Immature natural killer cell (primary cell): Measurements from ENCODE around the gene GALNT10. TPM values are rescaled to one million over a fixed set of nuclear protein-coding genes. Genes with fewer than 3 reads are reported as not detected.
A peak's percentile ranks its signal among the peaks of the same experiment; 100 is the strongest.

Experiments
- DNase-seq, 3 donors: peaks; one replicate each; pipeline ENCODE4 v3.0.0; 2022; ENCODE audit warnings: mixed read lengths in 1 of 3
- H3K27ac Mint-ChIP-seq, 6 donors: one replicate each; pipeline ENCODE4 v1.8.0; 2020; ENCODE audit warnings: mixed read lengths in 6 of 6, mild to moderate bottlenecking in 5 of 6, inconsistent platforms in 4 of 6, moderate library complexity in 3 of 6
- H3K27me3 Mint-ChIP-seq, 3 donors: one replicate each; pipeline ENCODE4 v1.8.0; 2020 to 2021; ENCODE audit warnings: low read depth in 3 of 3, mild to moderate bottlenecking in 3 of 3, mixed read lengths in 3 of 3, moderate library complexity in 3 of 3, inconsistent platforms in 1 of 3
- H3K36me3 Mint-ChIP-seq, 3 donors: one replicate each; pipeline ENCODE4 v1.8.0; 2020; ENCODE audit warnings: mixed read lengths in 3 of 3, inconsistent platforms in 2 of 3, mild to moderate bottlenecking in 2 of 3
- H3K4me1 Mint-ChIP-seq, 2 donors: one replicate each; pipeline ENCODE4 v1.8.0; 2020; ENCODE audit warnings: inconsistent platforms in 2 of 2, mild to moderate bottlenecking in 2 of 2, mixed read lengths in 2 of 2, moderate library complexity in 1 of 2
- H3K4me3 Mint-ChIP-seq, 5 donors: one replicate each; pipeline ENCODE4 v1.8.0; 2020; ENCODE audit warnings: mild to moderate bottlenecking in 5 of 5, mixed read lengths in 5 of 5, inconsistent platforms in 3 of 5, moderate library complexity in 3 of 5
- H3K9me3 Mint-ChIP-seq, 6 donors: one replicate each; pipeline ENCODE4 v1.8.0; 2020; ENCODE audit warnings: mild to moderate bottlenecking in 6 of 6, mixed read lengths in 6 of 6, inconsistent platforms in 4 of 6, moderate library complexity in 3 of 6
- polyA plus RNA-seq, 3 donors: library from polyadenylated mRNA; unstranded; fragments of 300-500 nt; fragmentation: Illumina TruSeq; gene quantifications; one replicate each; pipeline ENCODE4 v1.2.3, GENCODE V29; 2021

The GALNT10 gene
- polyA plus RNA-seq, 3 donors from 2014 or later: 10.4 to 42.8 (median 24.7) TPM

DNA sequence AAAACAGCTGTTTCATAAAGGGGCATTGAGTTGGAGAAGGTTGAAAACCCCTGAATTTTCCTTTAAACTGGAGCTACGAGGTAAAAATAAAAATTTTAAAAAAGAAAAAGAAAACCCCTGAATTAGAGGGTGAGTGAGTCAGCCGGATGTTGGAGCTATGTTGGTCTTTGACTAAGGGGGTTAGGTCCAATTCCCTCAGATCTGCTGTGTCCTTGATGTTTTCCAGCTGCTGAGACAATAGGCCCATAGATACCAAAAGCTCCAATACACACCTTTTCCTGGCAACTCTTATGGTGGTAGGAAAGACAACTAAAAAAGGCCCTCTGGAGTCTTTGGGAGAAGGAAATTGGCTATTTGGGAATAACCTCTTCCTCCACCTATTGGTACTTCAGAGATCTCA lies 175.8 kb downstream of the GALNT10 start:
- Mint-ChIP-seq H3K4me1 (peaks cover 7 to 11% of the 10 kb centered on the region in 2 donors), H3K4me3 (no peak overlapping the region), H3K27me3 (no peaks in the 10 kb centered on the region), H3K27ac (peak overlapping the region in 1 of 6 donors; percentile 28), H3K36me3 (peaks cover 3 to 10% (median 3%) of the 10 kb centered on the region in 3 donors), H3K9me3 (no peaks in the 10 kb centered on the region)
- DNase-seq: no peak

DNA sequence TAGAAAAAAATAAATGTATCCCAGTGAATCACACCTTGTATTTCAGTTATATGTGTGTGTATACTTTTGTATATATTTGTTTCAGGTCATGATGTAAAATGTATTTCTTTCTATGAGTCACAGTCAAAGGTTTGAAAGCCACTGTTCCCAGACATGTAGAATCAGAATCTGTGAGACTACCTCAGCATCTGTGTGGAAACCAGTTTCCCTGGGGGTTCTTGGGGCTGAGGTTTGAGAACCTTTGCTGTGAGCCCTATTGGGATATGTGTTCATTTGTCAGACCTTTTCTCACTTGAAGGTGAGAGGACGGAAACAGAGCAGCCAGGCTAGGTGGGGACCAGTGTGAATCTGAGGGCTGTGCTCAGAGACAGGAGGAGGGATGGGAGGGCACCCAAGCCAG lies 176.6 kb downstream of the GALNT10 start:
- Mint-ChIP-seq H3K36me3 (peaks cover 3 to 10% (median 6%) of the 10 kb centered on the region in 3 donors), H3K27ac (peak overlapping the region in 1 of 6 donors; percentile 45), H3K4me3 (no peak overlapping the region), H3K27me3 (no peaks in the 10 kb centered on the region), H3K4me1 (peaks cover 7 to 11% of the 10 kb centered on the region in 2 donors), H3K9me3 (no peaks in the 10 kb centered on the region)
- no peak for DNase-seq

DNA sequence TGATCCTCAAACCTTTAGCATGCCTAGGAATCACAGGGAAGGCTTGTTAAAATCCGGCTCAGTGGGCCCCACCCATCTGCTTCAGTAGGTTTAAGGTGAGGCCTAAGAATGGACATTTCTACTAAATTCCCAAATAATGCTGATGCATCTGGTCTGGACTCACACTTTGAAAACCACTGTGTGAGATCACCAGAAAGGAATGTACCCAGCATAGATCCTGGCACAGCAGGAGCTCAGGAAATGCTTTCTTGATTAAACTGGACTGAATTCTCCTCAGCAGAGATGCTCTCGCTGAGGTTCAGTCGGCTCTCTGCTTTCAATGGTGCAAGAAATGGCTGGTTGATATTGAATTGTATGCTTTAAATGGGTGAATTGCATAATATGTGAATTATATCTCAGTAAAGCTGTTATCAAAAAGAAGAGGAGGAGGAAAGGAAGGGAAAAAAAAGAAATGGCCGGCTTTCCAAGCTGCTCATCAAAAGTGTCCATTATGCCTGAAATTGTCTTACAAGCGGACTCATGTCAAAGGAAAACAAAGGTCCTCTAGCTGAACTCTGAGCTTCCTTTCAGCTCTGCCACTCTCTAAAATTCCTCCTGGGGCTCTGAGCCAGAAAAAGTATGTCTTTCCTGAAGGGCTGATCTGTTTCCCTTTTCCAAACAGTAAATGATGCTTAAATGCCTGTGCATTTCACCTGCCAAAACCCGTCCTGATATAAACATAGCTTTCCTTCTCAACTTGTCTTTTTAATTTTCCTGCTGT lies 177.7 kb downstream of the GALNT10 start:
- H3K36me3 Mint-ChIP-seq: peaks cover 0 to 7% (median 6%) of the 10 kb centered on the region in 3 donors
- no peaks in the 10 kb centered on the region for H3K9me3 Mint-ChIP-seq
- no peaks in the 10 kb centered on the region for H3K27me3 Mint-ChIP-seq
- H3K4me3 Mint-ChIP-seq: no peak overlapping the region
- no peak for DNase-seq
- H3K27ac Mint-ChIP-seq: peak overlapping the region in 1 of 6 donors; percentile 3
- H3K4me1 Mint-ChIP-seq: peaks cover 7 to 11% of the 10 kb centered on the region in 2 donors

DNA sequence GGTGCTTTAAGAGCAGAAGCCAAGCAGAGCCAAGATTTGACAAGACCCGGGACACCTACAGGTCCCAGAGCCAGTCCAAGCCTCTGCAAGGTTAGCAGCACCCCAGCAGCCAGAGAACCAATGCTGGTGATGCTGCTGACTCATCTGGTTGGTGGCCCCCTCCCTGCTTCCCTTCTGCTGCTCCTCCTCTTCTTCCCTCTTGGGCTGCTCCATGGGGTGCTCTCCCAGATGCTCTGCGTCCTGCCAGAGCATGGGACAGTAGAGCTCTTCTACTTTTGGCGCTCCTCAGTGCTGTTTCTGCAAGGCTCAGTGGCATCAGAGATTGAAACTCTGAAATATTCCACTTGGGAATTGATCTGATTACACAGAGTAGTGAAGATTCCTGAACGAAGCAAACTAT lies 179.1 kb downstream of the GALNT10 start:
- Mint-ChIP-seq H3K27me3 (no peaks in the 10 kb centered on the region), H3K4me1 (peaks cover 7 to 10% of the 10 kb centered on the region in 2 donors), H3K27ac (peak overlapping the region in 1 of 6 donors; percentile 74), H3K4me3 (no peak overlapping the region), H3K9me3 (no peaks in the 10 kb centered on the region), H3K36me3 (peaks cover 0 to 6% (median under 1%) of the 10 kb centered on the region in 3 donors)
- DNase-seq: no peak

DNA sequence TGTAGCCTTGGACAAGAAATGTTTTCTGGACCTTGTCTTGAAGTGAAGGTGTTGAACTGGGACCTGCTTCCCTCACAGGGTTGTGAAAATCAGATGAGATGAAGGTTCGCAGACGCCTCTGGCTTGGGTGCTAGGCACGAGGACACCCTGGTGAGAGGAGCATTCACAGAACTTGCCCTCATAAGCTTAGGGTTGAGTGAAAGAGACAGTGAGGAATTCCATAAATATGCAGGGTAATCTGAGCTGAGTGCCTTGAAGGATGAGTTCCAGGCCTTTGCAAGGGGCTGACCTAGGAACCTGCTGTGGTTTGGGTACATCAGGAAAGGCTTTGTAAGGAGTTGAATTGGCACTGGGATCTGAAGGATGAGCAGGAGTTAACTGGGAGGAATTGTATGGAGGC lies 179.6 kb downstream of the GALNT10 start:
- Mint-ChIP-seq H3K4me3 (no peak overlapping the region), H3K36me3 (peaks cover 0 to 6% (median 2%) of the 10 kb centered on the region in 3 donors), H3K27me3 (no peaks in the 10 kb centered on the region), H3K4me1 (peaks cover 7 to 10% of the 10 kb centered on the region in 2 donors), H3K27ac (peak overlapping the region in 3 of 6 donors; percentile 15 to 74 (median 32)), H3K9me3 (no peaks in the 10 kb centered on the region)
- no peak for DNase-seq

GRCh38 chr5:154370813-154371212 lies 180.3 kb downstream of the GALNT10 start:
- Mint-ChIP-seq H3K27me3 (no peaks in the 10 kb centered on the region), H3K27ac (peak overlapping the region in 1 of 6 donors; percentile 16), H3K4me3 (no peak overlapping the region), H3K36me3 (peaks cover 0 to 10% (median 8%) of the 10 kb centered on the region in 3 donors), H3K9me3 (no peaks in the 10 kb centered on the region), H3K4me1 (peaks cover 3 to 10% of the 10 kb centered on the region in 2 donors)
- no peak for DNase-seq

DNA sequence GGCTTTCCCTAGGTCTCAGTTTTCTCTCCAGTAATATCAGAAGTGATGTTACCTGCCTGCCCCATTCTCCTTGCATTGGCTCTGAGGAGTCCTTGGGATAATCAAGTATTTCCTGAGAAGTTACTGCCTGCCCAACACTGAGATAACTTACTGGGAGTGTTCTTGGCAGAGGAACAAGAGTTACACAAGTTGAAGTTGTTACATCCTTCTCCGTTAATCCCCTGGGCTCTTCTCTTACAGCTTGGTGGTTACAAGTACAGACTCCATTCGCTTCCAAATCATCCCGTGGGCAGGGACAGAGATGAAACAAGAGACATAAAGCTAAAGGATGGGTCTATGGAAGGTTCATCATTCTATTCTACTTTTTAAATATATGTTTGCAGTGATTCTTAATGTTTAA lies 181.2 kb downstream of the GALNT10 start:
- Mint-ChIP-seq H3K27me3 (no peaks in the 10 kb centered on the region), H3K4me1 (peaks cover 0 to 9% of the 10 kb centered on the region in 2 donors), H3K4me3 (no peak overlapping the region), H3K9me3 (no peaks in the 10 kb centered on the region), H3K27ac (peak overlapping the region in 2 of 6 donors; percentile 65 to 74), H3K36me3 (peaks cover 2 to 14% (median 13%) of the 10 kb centered on the region in 3 donors)
- DNase-seq: no peak

DNA sequence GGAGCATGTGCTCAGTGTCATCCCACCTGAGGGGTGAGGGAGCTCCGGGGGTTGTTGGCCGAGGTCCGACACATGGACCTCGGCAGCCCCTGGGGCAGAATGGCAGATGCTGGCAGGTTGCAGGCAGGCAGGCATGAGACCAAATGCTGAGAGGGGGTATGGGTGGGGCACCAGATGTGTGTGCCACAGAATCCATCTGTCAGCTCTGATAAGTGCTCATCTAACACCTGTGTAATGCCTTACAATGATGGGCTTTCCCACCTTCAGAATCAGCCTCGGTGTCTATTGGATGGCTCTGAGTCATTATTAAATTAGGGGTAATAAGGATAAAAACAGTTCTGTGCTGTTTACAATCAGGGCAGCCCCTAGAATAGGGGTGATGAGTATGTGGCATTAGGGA lies 182.1 kb downstream of the GALNT10 start:
- DNase-seq: no peak
- H3K27ac Mint-ChIP-seq: no peak overlapping the region
- peaks cover 0 to 3% of the 10 kb centered on the region in 2 donors for H3K4me1 Mint-ChIP-seq
- H3K27me3 Mint-ChIP-seq: peaks cover 0 to 2% (median 0%) of the 10 kb centered on the region in 3 donors
- H3K36me3 Mint-ChIP-seq: peaks cover 9 to 23% (median 18%) of the 10 kb centered on the region in 3 donors
- no peak overlapping the region for H3K4me3 Mint-ChIP-seq
- no peaks in the 10 kb centered on the region for H3K9me3 Mint-ChIP-seq

GRCh38 chr5:154373326-154373725 lies 182.8 kb downstream of the GALNT10 start:
- Mint-ChIP-seq H3K4me1 (peaks cover 0 to 3% of the 10 kb centered on the region in 2 donors), H3K27me3 (peaks cover 0 to 2% (median 0%) of the 10 kb centered on the region in 3 donors), H3K9me3 (no peaks in the 10 kb centered on the region), H3K4me3 (no peak overlapping the region), H3K27ac (peak overlapping the region in 1 of 6 donors; percentile 54), H3K36me3 (peaks cover 15 to 30% (median 22%) of the 10 kb centered on the region in 3 donors)
- no peak for DNase-seq

- peaks cover 18 to 34% (median 22%) of the 10 kb centered on the region in 3 donors for H3K36me3 Mint-ChIP-seq
- H3K9me3 Mint-ChIP-seq: no peaks in the 10 kb centered on the region
- H3K27ac Mint-ChIP-seq: peak overlapping the region in 1 of 6 donors; percentile 54
- no peak for DNase-seq
- no peak overlapping the region for H3K4me3 Mint-ChIP-seq
- peaks cover 0 to 2% (median 0%) of the 10 kb centered on the region in 3 donors for H3K27me3 Mint-ChIP-seq
- peaks cover 0 to 3% of the 10 kb centered on the region in 2 donors for H3K4me1 Mint-ChIP-seq
Observed at GRCh38 chr5:154373729-154374179, 183.2 kb downstream of the GALNT10 start.

- no peak for DNase-seq
- Mint-ChIP-seq H3K27ac (no peak overlapping the region), H3K4me3 (no peak overlapping the region), H3K9me3 (no peaks in the 10 kb centered on the region), H3K27me3 (peaks cover 0 to 2% (median 0%) of the 10 kb centered on the region in 3 donors), H3K4me1 (peaks cover 0 to 3% of the 10 kb centered on the region in 2 donors), H3K36me3 (peaks cover 18 to 39% (median 22%) of the 10 kb centered on the region in 3 donors)
Observed at GRCh38 chr5:154374264-154374663, 183.7 kb downstream of the GALNT10 start.

GRCh38 chr5:154375329-154376008 lies 184.9 kb downstream of the GALNT10 start:
- no peak for DNase-seq
- no peaks in the 10 kb centered on the region for H3K4me1 Mint-ChIP-seq
- H3K4me3 Mint-ChIP-seq: no peak overlapping the region
- peaks cover 19 to 49% (median 22%) of the 10 kb centered on the region in 3 donors for H3K36me3 Mint-ChIP-seq
- no peaks in the 10 kb centered on the region for H3K9me3 Mint-ChIP-seq
- H3K27me3 Mint-ChIP-seq: peaks cover 0 to 2% (median 2%) of the 10 kb centered on the region in 3 donors
- peak overlapping the region in 4 of 6 donors; percentile 45 to 60 (median 49) for H3K27ac Mint-ChIP-seq

DNA sequence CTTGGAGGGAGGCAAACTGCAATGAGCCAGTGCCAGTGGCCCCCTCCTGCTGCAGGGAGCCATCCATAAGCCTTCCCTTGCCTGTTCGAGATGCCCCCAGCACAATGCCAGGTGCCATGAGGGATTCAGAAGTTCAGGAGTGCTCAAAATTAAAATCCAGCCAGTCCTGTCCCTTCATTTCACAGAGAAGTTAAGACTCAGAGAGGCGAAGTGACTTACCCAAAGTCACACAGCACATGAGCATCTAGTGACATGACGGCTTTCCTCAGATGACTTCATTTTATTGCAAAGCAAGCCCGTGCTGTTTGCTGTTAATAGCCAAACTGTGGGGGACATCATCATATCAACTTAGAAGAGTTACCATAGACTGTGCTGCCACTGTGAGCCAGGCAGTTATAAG lies 185.9 kb downstream of the GALNT10 start:
- peaks cover 25 to 58% (median 27%) of the 10 kb centered on the region in 3 donors for H3K36me3 Mint-ChIP-seq
- no peak for DNase-seq
- H3K27me3 Mint-ChIP-seq: peaks cover 0 to 4% (median 2%) of the 10 kb centered on the region in 3 donors
- H3K4me3 Mint-ChIP-seq: no peak overlapping the region
- no peaks in the 10 kb centered on the region for H3K4me1 Mint-ChIP-seq
- no peak overlapping the region for H3K27ac Mint-ChIP-seq
- no peaks in the 10 kb centered on the region for H3K9me3 Mint-ChIP-seq
